GM23338 (cell line): ENCODE results near the gene CXorf49B. TPM values are rescaled to one million over a fixed set of nuclear protein-coding genes. Genes with fewer than 3 reads are reported as not detected.
"Not testable (repeated sequence)": the region's sequence is repeated elsewhere in the genome, so short reads cannot be mapped to it uniquely, and the experiment has no call there.

Source experiments
- ATAC-seq: fragments of 200-7000 bp; cut with Tn5 transposase; 3 replicates; pipeline ENCODE4 v1.9.1; 2020
- DNase-seq: peaks from one replicate; pipeline ENCODE4 v3.0.0-alpha.2; 2015; ENCODE audit warnings: low spot score
- H2AFZ ChIP-seq: fragments of 200-600 bp; sonication (generic); 2 replicates; pipeline ENCODE4 v1.8.0; 2016; ENCODE audit warnings: antibody characterized with exemption, mild to moderate bottlenecking, moderate library complexity
- H3F3A ChIP-seq: fragments of 200-600 bp; sonication (generic); replicated peaks from 2 replicates; pipeline ENCODE4 v1.8.0; 2017; ENCODE audit warnings: antibody characterized with exemption, mixed run types, low read depth
- H3K27ac ChIP-seq: fragments of 200-600 bp; sonication (generic); 2 replicates; pipeline ENCODE4 v1.6.1; 2016; ENCODE audit warnings: low read depth
- H3K27me3 ChIP-seq: fragments of 200-600 bp; sonication (generic); 2 replicates; pipeline ENCODE4 v1.8.0; 2016; ENCODE audit warnings: mild to moderate bottlenecking, mixed run types, moderate library complexity; ENCODE audit not compliant: insufficient read depth
- H3K36me3 ChIP-seq: fragments of 200-600 bp; sonication (generic); 2 replicates; pipeline ENCODE4 v1.8.0; 2016; ENCODE audit warnings: mild to moderate bottlenecking; ENCODE audit not compliant: insufficient read depth
- H3K4me1 ChIP-seq: fragments of 200-600 bp; sonication (generic); 2 replicates; pipeline ENCODE4 v1.8.0; 2016; ENCODE audit warnings: mild to moderate bottlenecking, moderate library complexity; ENCODE audit not compliant: insufficient read depth
- H3K4me2 ChIP-seq: fragments of 200-600 bp; sonication (generic); 2 replicates; pipeline ENCODE4 v1.7.1; 2017; ENCODE audit warnings: mixed run types
- H3K4me3 ChIP-seq: fragments of 200-600 bp; sonication (generic); 2 replicates; pipeline ENCODE4 v1.6.1; 2016; ENCODE audit warnings: mixed run types
- H3K79me2 ChIP-seq: fragments of 200-600 bp; sonication (generic); replicated peaks from 2 replicates; pipeline ENCODE4 v1.8.0; 2017; ENCODE audit warnings: mild to moderate bottlenecking; ENCODE audit not compliant: insufficient read depth
- H3K9me2 ChIP-seq: fragments of 200-600 bp; sonication (generic); 2 replicates; pipeline ENCODE4 v1.8.0; 2017; ENCODE audit not compliant: insufficient read depth
- H4K20me1 ChIP-seq: fragments of 200-600 bp; sonication (generic); replicated peaks from 2 replicates; pipeline ENCODE4 v1.8.0; 2017; ENCODE audit warnings: mild to moderate bottlenecking; ENCODE audit not compliant: insufficient read depth
- H3K27ac Mint-ChIP-seq: 2 replicates; pipeline ENCODE4 v1.8.0; 2020; ENCODE audit warnings: inconsistent platforms, mild to moderate bottlenecking, moderate library complexity, mixed read lengths
- H3K27me3 Mint-ChIP-seq: 3 replicates; pipeline ENCODE4 v1.8.0; 2022; ENCODE audit warnings: low read depth, mild to moderate bottlenecking, moderate library complexity, mixed read lengths, inconsistent platforms; ENCODE audit not compliant: insufficient read depth, poor library complexity
- H3K36me3 Mint-ChIP-seq: 3 replicates; pipeline ENCODE4 v1.8.0; 2021; ENCODE audit warnings: low read depth, mild to moderate bottlenecking, inconsistent platforms, moderate library complexity, mixed read lengths
- H3K4me1 Mint-ChIP-seq: 3 replicates; pipeline ENCODE4 v1.8.0; 2020; ENCODE audit warnings: mild to moderate bottlenecking, inconsistent platforms, mixed read lengths
- H3K4me3 Mint-ChIP-seq: 3 replicates; pipeline ENCODE4 v1.8.0; 2021; ENCODE audit warnings: moderate library complexity, mild to moderate bottlenecking, inconsistent platforms, mixed read lengths
- H3K9me3 Mint-ChIP-seq: 3 replicates; pipeline ENCODE4 v1.8.0; 2020; ENCODE audit warnings: moderate library complexity, mild to moderate bottlenecking, inconsistent platforms, mixed read lengths
- polyA plus RNA-seq: library from polyadenylated mRNA; unstranded; fragments of >200 nt; fragmentation: Nextera tagmentation; extraction: Ambion mirVana; gene quantifications from 2 replicates; pipeline ENCODE4 v1.2.1, GENCODE V29; 2016
- total RNA-seq: library from RNA; depleted of rRNA; stranded (reverse); fragments of >200 nt; shearing (Covaris generic); gene quantifications from 2 replicates; pipeline ENCODE4 v1.2.3, GENCODE V29; 2014

Gene CXorf49B
- total and polyA plus RNA-seq, 2 experiments from 2014 or later = not detected

- H3K4me3 Mint-ChIP-seq, H4K20me1 ChIP-seq, H3K4me1 ChIP-seq, H3F3A ChIP-seq, DNase-seq, H3K27ac ChIP-seq, H3K4me3 ChIP-seq, H3K4me1 Mint-ChIP-seq, H3K4me2 ChIP-seq, H3K79me2 ChIP-seq, H3K9me3 Mint-ChIP-seq, H3K36me3 Mint-ChIP-seq, H3K27ac Mint-ChIP-seq, H2AFZ ChIP-seq, ATAC-seq, H3K9me2 ChIP-seq, H3K36me3 ChIP-seq, H3K27me3 Mint-ChIP-seq, H3K27me3 ChIP-seq: not testable (repeated sequence)
Observed at GRCh38 chrX:71782225-71782949, 19.2 kb downstream of the CXorf49B start.

GRCh38 chrX:71782950-71783299 lies 19.8 kb downstream of the CXorf49B start:
- H3K4me1 ChIP-seq, H3K27me3 Mint-ChIP-seq, H3K36me3 ChIP-seq, H3K27me3 ChIP-seq, H4K20me1 ChIP-seq, H3K79me2 ChIP-seq, H3K9me2 ChIP-seq, H3K4me3 Mint-ChIP-seq, H2AFZ ChIP-seq, H3F3A ChIP-seq, H3K9me3 Mint-ChIP-seq, H3K36me3 Mint-ChIP-seq, H3K4me1 Mint-ChIP-seq, H3K4me3 ChIP-seq, H3K27ac ChIP-seq, DNase-seq, H3K4me2 ChIP-seq, H3K27ac Mint-ChIP-seq: not testable (repeated sequence)
- peak; percentile 30 for ATAC-seq

- peak; percentile 46 for ATAC-seq
- H4K20me1 ChIP-seq, H3K4me1 Mint-ChIP-seq, H3K36me3 Mint-ChIP-seq, H3K9me2 ChIP-seq, DNase-seq, H2AFZ ChIP-seq, H3K4me1 ChIP-seq, H3K4me3 Mint-ChIP-seq, H3K27me3 ChIP-seq, H3K4me2 ChIP-seq, H3K36me3 ChIP-seq, H3K4me3 ChIP-seq, H3K79me2 ChIP-seq, H3K27ac Mint-ChIP-seq, H3F3A ChIP-seq, H3K9me3 Mint-ChIP-seq, H3K27me3 Mint-ChIP-seq, H3K27ac ChIP-seq: not testable (repeated sequence)
Observed at GRCh38 chrX:71783569-71784347, 20.6 kb downstream of the CXorf49B start.

GRCh38 chrX:71784348-71784983 lies 21.3 kb downstream of the CXorf49B start:
- not testable (repeated sequence) for H3K27ac ChIP-seq, H3K36me3 ChIP-seq, H3K4me2 ChIP-seq, H3K36me3 Mint-ChIP-seq, H3K4me1 ChIP-seq, H3K27ac Mint-ChIP-seq, H3K79me2 ChIP-seq, H3K4me3 Mint-ChIP-seq, H2AFZ ChIP-seq, H3K9me2 ChIP-seq, H3K4me1 Mint-ChIP-seq, H3K27me3 Mint-ChIP-seq, H3K4me3 ChIP-seq, H4K20me1 ChIP-seq, H3K27me3 ChIP-seq, DNase-seq, H3K9me3 Mint-ChIP-seq, H3F3A ChIP-seq
- peak; percentile 82 for ATAC-seq

- not testable (repeated sequence) for DNase-seq, H3K27ac Mint-ChIP-seq, H3K27me3 ChIP-seq, H3K9me3 Mint-ChIP-seq, H3F3A ChIP-seq, H3K4me3 Mint-ChIP-seq, H3K9me2 ChIP-seq, H3K4me1 ChIP-seq, H4K20me1 ChIP-seq, H3K27me3 Mint-ChIP-seq, H3K36me3 ChIP-seq, H2AFZ ChIP-seq, H3K4me2 ChIP-seq, ATAC-seq, H3K27ac ChIP-seq, H3K79me2 ChIP-seq, H3K4me3 ChIP-seq, H3K36me3 Mint-ChIP-seq, H3K4me1 Mint-ChIP-seq
Observed at GRCh38 chrX:71806450-71806849, 43.3 kb downstream of the CXorf49B start.
